ENCODE data around the gene HLCS. TPM values are rescaled to one million over a fixed set of nuclear protein-coding genes. Genes with fewer than 3 reads are reported as not detected.

HLCS gene
- total RNA-seq, 1 donor from 2014 or later: 21.9 TPM

DNA sequence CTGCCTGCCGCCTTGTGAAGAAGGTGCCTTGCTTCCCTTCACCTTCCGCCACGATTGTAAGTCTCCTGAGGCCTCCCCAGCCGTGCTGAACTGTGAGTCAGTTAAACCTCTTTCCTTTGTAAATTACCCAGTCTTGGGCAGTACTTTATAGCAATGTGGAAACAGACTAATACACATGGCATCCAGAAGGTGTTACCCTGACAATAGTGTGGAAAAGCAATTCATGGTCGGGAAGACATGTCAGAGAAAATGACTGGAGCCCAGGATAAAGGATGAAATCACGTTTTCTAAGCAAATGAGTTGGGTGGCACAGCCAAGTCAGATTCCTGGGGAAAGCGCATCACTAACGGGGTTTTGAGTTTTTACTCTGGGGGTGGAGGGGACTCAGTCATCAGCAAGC lies 76.4 kb downstream of the HLCS start:
- Mint-ChIP-seq H3K9me3 (no peaks in the 10 kb centered on the region), H3K36me3 (ENCODE audit: low read depth) (peaks cover 23% of the 10 kb centered on the region), H3K4me1 (peaks cover 10% of the 10 kb centered on the region), H3K27me3 (ENCODE audit: low read depth) (peaks cover 3% of the 10 kb centered on the region), H3K4me3 (no peak overlapping the region), H3K27ac (ENCODE audit: unreplicated experiment) (no peak overlapping the region)
- TF ChIP-seq, protein P1, sequence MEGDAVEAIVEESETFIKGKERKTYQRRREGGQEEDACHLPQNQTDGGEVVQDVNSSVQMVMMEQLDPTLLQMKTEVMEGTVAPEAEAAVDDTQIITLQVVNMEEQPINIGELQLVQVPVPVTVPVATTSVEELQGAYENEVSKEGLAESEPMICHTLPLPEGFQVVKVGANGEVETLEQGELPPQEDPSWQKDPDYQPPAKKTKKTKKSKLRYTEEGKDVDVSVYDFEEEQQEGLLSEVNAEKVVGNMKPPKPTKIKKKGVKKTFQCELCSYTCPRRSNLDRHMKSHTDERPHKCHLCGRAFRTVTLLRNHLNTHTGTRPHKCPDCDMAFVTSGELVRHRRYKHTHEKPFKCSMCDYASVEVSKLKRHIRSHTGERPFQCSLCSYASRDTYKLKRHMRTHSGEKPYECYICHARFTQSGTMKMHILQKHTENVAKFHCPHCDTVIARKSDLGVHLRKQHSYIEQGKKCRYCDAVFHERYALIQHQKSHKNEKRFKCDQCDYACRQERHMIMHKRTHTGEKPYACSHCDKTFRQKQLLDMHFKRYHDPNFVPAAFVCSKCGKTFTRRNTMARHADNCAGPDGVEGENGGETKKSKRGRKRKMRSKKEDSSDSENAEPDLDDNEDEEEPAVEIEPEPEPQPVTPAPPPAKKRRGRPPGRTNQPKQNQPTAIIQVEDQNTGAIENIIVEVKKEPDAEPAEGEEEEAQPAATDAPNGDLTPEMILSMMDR (conservative IDR thresholded peaks at IDR 0.05): no peak
- no peak for DNase-seq (ENCODE audit: low read depth, low spot score)

DNA sequence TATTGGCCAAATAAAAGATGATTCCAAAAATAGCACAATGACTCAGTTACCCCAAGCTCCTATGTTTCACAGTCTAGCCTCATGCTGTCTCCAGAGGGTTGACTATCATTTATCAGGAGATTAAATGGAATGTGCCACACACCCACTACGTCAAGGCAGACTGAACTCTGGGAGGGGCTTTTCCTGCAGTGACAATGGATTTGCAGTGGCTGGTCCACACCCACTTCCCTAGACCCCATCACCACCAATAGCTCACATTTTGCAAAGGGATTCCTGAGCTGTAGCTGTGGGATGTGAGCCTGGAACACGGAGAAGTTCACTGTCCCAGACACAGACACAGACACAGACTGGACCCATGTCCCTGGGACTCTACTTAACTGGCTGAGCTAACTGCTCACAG lies 77.1 kb downstream of the HLCS start:
- TF ChIP-seq, protein P1 (conservative IDR thresholded peaks at IDR 0.05): no peak
- H3K27me3 Mint-ChIP-seq (ENCODE audit: low read depth): peaks cover 3% of the 10 kb centered on the region
- no peaks in the 10 kb centered on the region for H3K9me3 Mint-ChIP-seq
- H3K27ac Mint-ChIP-seq (ENCODE audit: unreplicated experiment): no peak overlapping the region
- no peak for DNase-seq (ENCODE audit: low read depth, low spot score)
- H3K4me1 Mint-ChIP-seq: peaks cover 10% of the 10 kb centered on the region
- H3K4me3 Mint-ChIP-seq: no peak overlapping the region
- peaks cover 26% of the 10 kb centered on the region for H3K36me3 Mint-ChIP-seq (ENCODE audit: low read depth)

DNA sequence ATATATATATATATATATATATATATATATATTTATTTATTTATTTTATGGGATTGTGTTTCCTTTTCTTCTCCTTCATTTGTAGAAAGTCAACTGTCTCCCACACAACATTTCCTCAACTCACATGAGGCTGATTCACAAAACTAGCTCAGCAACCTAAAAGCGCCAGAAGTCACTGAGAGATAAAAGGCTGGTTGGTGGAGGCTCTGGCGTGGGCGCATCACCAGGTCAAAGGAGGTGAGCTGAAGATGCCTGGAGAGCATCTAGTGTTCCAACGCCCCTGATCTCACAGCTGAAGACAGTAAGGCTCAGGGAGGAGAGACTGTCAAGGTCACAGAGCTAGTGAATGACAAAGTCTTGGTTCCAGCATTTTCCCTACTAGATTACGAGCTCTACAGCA lies 78.0 kb downstream of the HLCS start:
- TF ChIP-seq, protein P1 (conservative IDR thresholded peaks at IDR 0.05): no peak
- no peak for DNase-seq (ENCODE audit: low read depth, low spot score)
- no peak overlapping the region for H3K4me3 Mint-ChIP-seq
- H3K36me3 Mint-ChIP-seq (ENCODE audit: low read depth): peaks cover 31% of the 10 kb centered on the region
- peaks cover 3% of the 10 kb centered on the region for H3K9me3 Mint-ChIP-seq
- H3K4me1 Mint-ChIP-seq: peaks cover 10% of the 10 kb centered on the region
- peak overlapping the region; percentile 39 for H3K27ac Mint-ChIP-seq (ENCODE audit: unreplicated experiment)
- peaks cover 3% of the 10 kb centered on the region for H3K27me3 Mint-ChIP-seq (ENCODE audit: low read depth)

DNA sequence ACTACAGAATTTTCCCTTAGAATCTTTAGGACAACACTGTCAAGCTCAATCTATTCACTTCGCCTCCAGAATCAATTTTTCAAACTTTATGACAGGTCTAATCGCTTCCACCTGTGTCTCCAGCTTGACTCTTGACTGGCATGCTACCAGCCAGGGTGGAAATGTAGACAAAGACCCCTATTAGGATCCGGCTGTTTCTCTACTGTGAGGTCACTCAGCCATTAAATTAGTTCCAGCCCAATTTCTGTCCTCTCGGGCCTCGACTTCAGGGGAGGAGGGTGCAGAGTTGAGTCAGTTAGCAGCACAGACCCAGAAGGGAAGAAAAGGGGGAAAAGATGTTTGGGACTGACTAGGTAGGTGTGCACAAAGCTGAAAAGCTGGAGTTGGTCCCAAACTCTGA lies 78.5 kb downstream of the HLCS start:
- no peak for DNase-seq (ENCODE audit: low read depth, low spot score)
- Mint-ChIP-seq H3K27me3 (ENCODE audit: low read depth) (peaks cover 3% of the 10 kb centered on the region), H3K27ac (ENCODE audit: unreplicated experiment) (no peak overlapping the region), H3K4me1 (peaks cover 10% of the 10 kb centered on the region), H3K4me3 (no peak overlapping the region), H3K36me3 (ENCODE audit: low read depth) (peaks cover 35% of the 10 kb centered on the region), H3K9me3 (peaks cover 3% of the 10 kb centered on the region)
- TF ChIP-seq, protein P1 (conservative IDR thresholded peaks at IDR 0.05): no peak

DNA sequence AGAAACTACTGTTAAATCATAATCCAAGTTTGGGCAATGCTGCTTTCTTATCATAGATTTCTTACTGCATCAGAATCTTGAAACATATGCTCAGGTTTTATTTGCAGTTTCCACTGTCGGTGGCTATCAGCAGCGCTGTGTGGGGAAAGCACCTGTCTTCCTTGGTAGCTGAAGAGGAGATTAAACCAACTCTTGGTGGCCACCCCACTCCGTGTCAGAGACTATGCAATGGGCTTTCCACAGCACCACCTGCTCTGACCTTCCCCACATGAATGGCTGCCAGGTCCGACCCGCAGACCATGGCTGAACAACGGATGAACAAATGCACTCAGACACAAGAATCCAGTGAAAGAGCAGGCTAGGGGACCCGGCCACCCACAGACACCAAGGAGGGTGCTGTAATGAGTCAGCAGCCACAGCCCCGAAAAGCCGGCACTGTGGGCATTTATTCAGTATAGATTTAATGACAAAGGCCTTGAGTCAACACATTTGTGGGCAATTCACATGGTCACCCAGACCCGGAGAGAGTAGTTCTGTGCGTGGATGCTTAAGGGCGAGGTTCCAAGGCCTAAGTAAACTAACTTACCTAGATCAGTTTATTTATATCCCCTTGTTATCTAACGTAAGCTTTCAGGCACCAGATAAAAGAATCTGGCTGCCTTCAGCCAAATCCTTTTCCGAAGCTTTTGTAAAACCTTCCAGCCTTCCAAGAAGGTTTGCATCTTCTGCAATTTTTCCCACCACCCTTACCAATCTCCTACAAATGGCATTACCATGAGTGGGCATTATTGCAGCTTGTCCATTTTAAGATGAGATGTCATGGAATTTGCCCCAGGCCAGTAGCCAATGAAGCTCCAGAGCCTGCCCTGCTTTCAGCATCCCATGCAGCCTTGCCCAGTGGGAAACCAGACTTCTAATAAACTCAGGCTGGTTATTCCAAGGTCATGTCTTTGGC lies 82.7 kb downstream of the HLCS start:
- Mint-ChIP-seq H3K27ac (ENCODE audit: unreplicated experiment) (no peak overlapping the region), H3K9me3 (peaks cover 3% of the 10 kb centered on the region), H3K27me3 (ENCODE audit: low read depth) (peaks cover 2% of the 10 kb centered on the region), H3K36me3 (ENCODE audit: low read depth) (peaks cover 45% of the 10 kb centered on the region), H3K4me1 (peaks cover 10% of the 10 kb centered on the region), H3K4me3 (no peak overlapping the region)
- TF ChIP-seq, protein P1 (conservative IDR thresholded peaks at IDR 0.05): no peak
- DNase-seq (ENCODE audit: low read depth, low spot score): no peak
